GM19463 (cell line): ENCODE results near the gene CCNY.

Source experiments
- ATAC-seq: cut with Tn5 transposase; IDR thresholded peaks from one replicate; pipeline ENCODE4 v1.9.1; 2021; ENCODE audit warnings: mild to moderate bottlenecking, moderate library complexity; ENCODE audit not compliant: unreplicated experiment

Gene CCNY

DNA sequence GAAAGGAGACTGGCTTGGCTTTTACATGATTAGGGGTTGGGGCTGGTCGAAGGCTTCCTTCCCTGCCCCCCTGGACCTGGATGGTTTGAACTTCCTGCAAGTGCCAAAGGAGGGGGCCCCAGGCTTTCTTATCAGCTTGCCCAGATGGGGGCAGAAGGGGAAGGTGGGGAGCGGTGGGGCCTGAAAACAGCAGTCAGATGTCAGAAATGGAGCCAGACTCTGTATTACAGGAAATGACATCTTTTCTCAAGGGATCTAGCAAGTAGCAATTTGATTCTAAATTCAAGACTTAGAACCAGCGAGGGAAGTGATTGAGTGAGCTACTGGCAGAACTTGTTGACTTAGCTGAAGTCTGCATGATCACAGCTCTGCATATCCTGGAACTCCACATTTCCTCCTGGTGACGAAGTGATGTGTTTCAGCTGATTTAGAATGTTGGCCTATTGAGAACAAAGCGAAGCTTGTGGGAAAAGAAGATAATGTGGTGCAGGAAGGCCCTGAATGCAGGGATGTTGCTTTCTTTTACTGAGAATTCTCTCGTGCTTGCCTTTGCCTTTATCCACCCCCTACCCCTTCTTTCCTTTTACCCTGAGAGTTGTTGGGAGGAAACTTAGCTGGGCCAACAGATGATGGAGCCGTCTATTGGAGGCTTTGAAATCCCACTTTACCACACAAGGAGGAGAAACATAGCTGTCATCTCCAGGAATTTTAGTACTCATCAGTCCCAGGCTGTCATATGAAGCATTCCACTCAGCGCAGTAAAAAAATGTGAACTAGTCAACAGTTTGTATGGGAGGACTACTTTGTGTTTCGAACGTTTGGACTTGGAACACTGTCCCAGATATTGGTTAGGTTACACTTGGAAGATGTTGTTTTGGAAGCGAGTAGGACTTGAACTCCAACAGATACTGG, 43.2 kb downstream of the CCNY start:
- ATAC-seq, result peak; percentile 72

GRCh38 chr10:35382096-35382495, 45.8 kb downstream of the CCNY start:
- no peak for ATAC-seq

GRCh38 chr10:35384265-35384868, 48.1 kb downstream of the CCNY start:
- ATAC-seq, result no peak

DNA sequence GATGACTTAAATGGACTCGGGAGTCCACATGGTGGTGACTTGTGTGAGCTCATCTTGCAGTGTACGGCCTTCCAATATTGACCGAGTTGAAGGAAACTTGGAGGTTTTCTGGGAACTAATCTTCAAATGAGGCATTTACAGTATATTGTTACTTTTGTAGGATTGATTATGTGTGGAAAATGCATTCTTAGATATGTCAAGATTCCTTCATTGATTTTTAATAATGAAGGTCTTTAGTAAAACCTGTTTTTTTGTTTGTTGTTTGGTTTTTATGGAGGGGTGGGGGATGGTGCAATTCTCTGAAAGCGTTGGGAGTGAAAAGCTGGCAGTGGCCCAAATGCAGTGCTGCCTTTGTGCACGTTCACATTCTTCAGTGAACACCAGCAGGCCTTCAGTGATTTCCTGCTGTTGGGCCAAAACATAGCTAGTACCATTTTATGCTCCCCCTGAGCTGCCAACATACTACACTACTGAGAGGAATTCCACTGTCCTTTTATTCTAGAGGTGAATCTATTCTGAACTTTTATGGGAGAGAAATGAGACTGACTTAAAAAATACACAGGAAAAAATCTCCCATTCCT, 50.4 kb downstream of the CCNY start:
- ATAC-seq, result no peak

- peak; percentile 75 for ATAC-seq
Observed at GRCh38 chr10:35387768-35388167, 51.5 kb downstream of the CCNY start.

GRCh38 chr10:35388197-35388596, 51.9 kb downstream of the CCNY start:
- ATAC-seq, result peak; percentile 77

GRCh38 chr10:35388682-35389081, 52.4 kb downstream of the CCNY start:
- ATAC-seq, result no peak

- no peak for ATAC-seq
Observed at GRCh38 chr10:35390161-35390840, 54.0 kb downstream of the CCNY start.

DNA sequence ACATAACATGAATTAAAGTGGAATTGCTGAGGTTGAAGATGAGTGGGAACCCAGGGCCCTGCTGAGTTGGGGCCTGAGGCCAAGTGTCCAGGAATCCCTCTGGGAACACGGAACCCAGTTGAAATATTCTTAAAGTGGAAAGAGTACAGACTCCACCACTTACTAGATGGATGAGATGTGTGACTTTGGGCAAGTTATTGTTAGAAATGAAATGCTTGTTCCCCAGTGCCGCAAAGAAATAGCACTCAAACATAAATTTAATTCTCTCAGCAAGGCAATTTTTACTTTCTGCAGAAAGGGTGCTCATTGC, 54.5 kb downstream of the CCNY start:
- no peak for ATAC-seq

DNA sequence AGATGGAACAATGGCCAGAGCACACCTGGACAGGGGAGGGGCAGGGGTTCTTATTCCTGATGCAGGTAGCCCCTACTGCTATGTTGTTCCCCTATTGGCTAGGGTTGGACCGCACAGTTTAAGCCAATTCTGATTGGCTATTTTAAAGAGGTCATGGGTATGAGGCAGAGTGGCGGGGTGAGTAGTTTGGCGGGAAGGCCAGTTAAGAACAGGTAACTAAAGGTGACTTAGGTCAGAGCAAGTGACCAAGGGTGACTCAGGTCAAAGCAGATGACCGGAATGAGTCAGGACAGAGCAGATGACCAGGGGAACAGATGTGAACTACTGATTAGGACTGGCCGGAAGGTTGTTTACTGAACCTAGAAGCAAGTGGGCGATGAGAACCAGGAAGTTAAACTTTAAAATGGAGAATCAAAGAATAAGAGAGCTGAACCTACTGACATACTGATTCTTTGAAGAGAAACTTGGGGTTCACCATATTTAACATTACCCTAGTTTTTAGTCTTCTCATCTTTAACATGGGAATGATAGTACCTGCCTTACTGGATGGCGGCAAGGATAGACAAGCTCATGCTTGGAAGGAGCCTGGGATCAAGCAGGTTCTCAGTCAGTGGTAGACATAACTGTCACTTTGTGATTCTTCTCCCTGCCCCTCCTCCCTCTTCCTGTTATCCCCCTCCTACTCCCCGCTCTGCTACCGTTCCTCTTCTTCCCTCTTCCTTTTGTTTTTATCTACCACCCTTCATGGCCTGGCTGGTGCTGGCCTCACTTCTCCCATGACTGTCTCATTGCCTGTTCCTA, 55.0 kb downstream of the CCNY start:
- ATAC-seq, result no peak

DNA sequence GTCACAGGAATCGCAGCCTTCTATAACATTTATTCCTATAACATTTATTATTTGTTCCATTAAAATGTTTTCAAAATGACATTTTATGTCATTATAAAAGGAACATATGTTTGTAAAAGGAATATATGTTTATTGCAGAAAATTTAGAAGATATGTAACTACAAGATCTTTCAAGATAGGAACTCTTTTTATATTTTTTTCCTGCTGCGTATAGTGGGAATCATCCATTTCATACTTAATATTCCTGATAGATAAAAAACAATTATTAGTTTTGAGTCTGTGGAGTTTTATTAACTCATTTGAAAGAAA, 55.6 kb downstream of the CCNY start:
- ATAC-seq, result no peak

DNA sequence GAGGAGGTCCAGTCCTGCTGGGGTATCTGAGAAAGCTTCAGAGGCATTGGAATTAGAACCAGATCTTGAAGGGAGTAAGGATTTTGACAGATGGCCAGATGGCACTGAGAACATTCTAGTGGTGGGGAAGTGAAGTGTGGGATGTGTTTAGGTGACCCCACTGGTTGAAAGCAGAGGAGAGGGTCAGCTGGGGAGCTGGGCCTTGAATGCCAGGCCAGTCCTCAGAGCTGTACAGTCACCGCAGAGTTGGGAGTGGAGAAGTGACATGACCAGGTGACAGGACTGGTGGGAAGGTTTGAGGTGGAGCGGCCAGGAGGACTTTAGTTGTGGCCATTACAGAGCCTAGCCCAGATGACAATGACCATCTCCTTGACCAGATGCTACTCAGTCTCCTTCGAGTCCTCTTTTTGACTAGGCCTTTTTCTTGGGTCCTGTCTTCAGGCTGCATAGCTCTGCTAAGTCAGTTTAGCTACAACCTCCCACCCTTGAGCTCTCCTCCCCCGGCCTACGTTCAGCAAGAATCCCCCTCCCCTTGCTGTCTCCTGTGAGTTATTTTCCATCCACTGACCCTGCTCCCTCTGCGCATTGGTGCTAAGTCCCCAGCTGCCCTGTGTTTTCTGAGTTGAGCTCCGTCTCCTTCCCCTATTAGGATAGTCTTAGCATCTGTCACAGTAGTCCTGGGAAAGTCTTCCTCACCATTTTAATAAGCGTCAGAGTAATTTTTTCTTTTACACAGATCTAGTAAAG, 56.3 kb downstream of the CCNY start:
- ATAC-seq, result no peak

GRCh38 chr10:35394411-35394851, 58.1 kb downstream of the CCNY start:
- no peak for ATAC-seq

- ATAC-seq, result no peak
Observed at GRCh38 chr10:35394934-35395333, 58.6 kb downstream of the CCNY start.

GRCh38 chr10:35396560-35397434, 60.5 kb downstream of the CCNY start:
- no peak for ATAC-seq

DNA sequence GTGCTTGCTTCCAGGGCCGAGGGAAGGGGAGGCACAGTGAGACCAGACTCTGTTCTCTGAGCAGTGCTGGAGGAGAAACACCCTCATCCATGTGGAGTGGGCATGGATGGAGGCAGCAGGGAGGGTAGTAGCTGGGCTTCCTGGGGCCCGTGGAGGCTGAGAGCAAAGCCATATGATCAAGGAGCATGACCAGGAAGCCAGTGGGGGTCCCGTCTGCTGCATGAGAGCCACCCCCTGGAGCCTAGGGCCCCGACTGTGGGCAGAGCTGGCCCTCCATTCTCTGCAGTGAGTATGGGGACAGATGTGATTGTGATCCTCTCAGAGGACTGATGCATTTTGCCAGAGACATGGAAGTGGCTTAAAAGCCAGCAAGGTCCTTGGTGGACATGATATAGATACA, 61.6 kb downstream of the CCNY start:
- ATAC-seq, result no peak

DNA sequence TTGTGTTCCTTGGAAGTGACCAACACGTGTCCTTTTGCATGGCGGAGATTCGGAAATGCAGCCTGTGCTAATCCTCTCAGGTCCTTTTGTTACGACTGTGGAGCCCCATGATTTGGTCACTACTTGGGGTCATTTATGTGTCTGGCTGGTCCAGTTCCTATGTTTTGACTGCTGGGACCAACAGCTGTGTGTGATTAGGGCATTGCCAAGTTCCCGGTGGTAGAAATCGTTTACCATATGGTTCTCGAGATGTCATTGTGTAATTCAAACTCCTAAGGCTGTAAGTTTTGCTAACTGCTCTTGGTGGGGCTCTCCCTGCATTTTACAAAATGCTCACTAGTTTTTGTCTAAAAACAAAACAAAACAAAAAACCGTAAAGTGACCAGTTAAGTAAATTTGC, 62.0 kb downstream of the CCNY start:
- no peak for ATAC-seq

DNA sequence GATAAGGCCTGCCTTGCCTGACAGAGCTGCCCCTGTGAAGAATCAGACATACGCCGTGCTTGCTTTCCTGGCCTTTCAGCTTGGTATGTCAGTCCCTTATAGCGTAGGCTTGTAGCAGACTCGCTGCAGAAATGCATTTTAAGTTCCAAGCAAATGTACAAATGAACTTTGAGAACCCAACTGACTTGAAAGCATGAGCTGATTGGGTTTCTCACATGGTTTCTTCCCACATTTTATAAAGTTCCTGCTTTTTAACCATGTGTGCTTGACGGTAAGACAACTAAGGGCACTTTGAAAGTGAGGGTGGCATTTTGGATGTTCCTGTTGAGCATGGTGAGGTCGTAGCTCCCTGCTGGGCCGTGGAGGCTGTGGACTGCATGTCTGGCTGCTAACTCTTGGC, 62.6 kb downstream of the CCNY start:
- no peak for ATAC-seq

GRCh38 chr10:35399414-35400009, 63.2 kb downstream of the CCNY start:
- no peak for ATAC-seq
